NCI-H446 (cell line): ENCODE data around the gene LPP.

Source experiments
- DNase-seq, 2 experiments: peaks; one replicate each; lab custom pipeline; 2025; lab: John Stamatoyannopoulos, UW

Gene LPP

GRCh38 chr3:188135271-188135670 lies 18.7 kb upstream of the LPP start:
- no peak for DNase-seq

GRCh38 chr3:188137051-188137450 lies 16.9 kb upstream of the LPP start:
- DNase-seq = no peak

GRCh38 chr3:188139466-188139865 lies 14.5 kb upstream of the LPP start:
- DNase-seq = no peak

- no peak for DNase-seq
Measured at GRCh38 chr3:188146219-188146618, 7.7 kb upstream of the LPP start.

- no peak for DNase-seq
Measured at GRCh38 chr3:188147782-188148181, 6.2 kb upstream of the LPP start.

- no peak for DNase-seq
Measured at GRCh38 chr3:188148318-188148717, 5.6 kb upstream of the LPP start.

GRCh38 chr3:188149587-188149986 lies 4.4 kb upstream of the LPP start:
- no peak for DNase-seq

GRCh38 chr3:188150982-188151381 lies 3.0 kb upstream of the LPP start:
- no peak for DNase-seq

GRCh38 chr3:188151438-188151837 lies 2.5 kb upstream of the LPP start:
- DNase-seq = no peak

GRCh38 chr3:188152660-188153436 lies 1.1 kb upstream of the LPP start:
- peak; percentile 40 to 63 for DNase-seq

GRCh38 chr3:188153437-188154013 lies 432 bp upstream of the LPP start:
- DNase-seq = peak; percentile 79 to 81

- DNase-seq = peak in 1 of 2 experiments; percentile 19
Measured at GRCh38 chr3:188154809-188155574, 1.0 kb downstream of the LPP start.

- no peak for DNase-seq
Measured at GRCh38 chr3:188156056-188156455, 2.1 kb downstream of the LPP start.

- DNase-seq = no peak
Measured at GRCh38 chr3:188157407-188157806, 3.5 kb downstream of the LPP start.

GRCh38 chr3:188157971-188158370 lies 4.0 kb downstream of the LPP start:
- no peak for DNase-seq

- DNase-seq = no peak
Measured at GRCh38 chr3:188158731-188159310, 4.9 kb downstream of the LPP start.

GRCh38 chr3:188160751-188161150 lies 6.8 kb downstream of the LPP start:
- no peak for DNase-seq

- DNase-seq = no peak
Measured at GRCh38 chr3:188164248-188164687, 10.3 kb downstream of the LPP start.

- DNase-seq = no peak
Measured at GRCh38 chr3:188165596-188165995, 11.6 kb downstream of the LPP start.

- peak in 1 of 2 experiments; percentile 49 for DNase-seq
Measured at GRCh38 chr3:188166441-188166840, 12.5 kb downstream of the LPP start.

GRCh38 chr3:188168186-188168585 lies 14.2 kb downstream of the LPP start:
- no peak for DNase-seq

- DNase-seq = no peak
Measured at GRCh38 chr3:188168648-188169047, 14.7 kb downstream of the LPP start.
